IPS-NIHi11 (cell line): ENCODE measurements around the gene KDM4B.
"Not testable (repeated sequence)": the region's sequence is repeated elsewhere in the genome, so short reads cannot be mapped to it uniquely, and the experiment has no call there.

Source experiments
- DNase-seq: peaks from one replicate; pipeline ENCODE4 v3.0.0; 2012; ENCODE audit warnings: mixed read lengths, low spot score

The KDM4B gene

GRCh38 chr19:5150902-5151741, 182.2 kb downstream of the KDM4B start:
- DNase-seq: peak; percentile 60

GRCh38 chr19:5152013-5152763, 183.3 kb downstream of the KDM4B start:
- no peak for DNase-seq

- no peak for DNase-seq
These were observed 184.0 kb downstream of the KDM4B start for GRCh38 chr19:5152767-5153532.

GRCh38 chr19:5153601-5154128, 184.8 kb downstream of the KDM4B start:
- no peak for DNase-seq

- DNase-seq: peak; percentile 84
These were observed 185.4 kb downstream of the KDM4B start for GRCh38 chr19:5154129-5154798.

GRCh38 chr19:5154799-5155426, 186.0 kb downstream of the KDM4B start:
- DNase-seq: no peak

GRCh38 chr19:5155586-5156210, 186.8 kb downstream of the KDM4B start:
- no peak for DNase-seq

GRCh38 chr19:5156231-5156986, 187.5 kb downstream of the KDM4B start:
- DNase-seq: no peak

GRCh38 chr19:5157186-5157585, 188.3 kb downstream of the KDM4B start:
- DNase-seq: no peak

- DNase-seq: not testable (repeated sequence)
These were observed 189.7 kb downstream of the KDM4B start for GRCh38 chr19:5158549-5159134.

GRCh38 chr19:5160158-5160795, 191.4 kb downstream of the KDM4B start:
- not testable (repeated sequence) for DNase-seq

- DNase-seq: not testable (repeated sequence)
These were observed 196.2 kb downstream of the KDM4B start for GRCh38 chr19:5164845-5165696.

- DNase-seq: no peak
These were observed 196.7 kb downstream of the KDM4B start for GRCh38 chr19:5165697-5166019.

- DNase-seq: no peak
These were observed 197.3 kb downstream of the KDM4B start for GRCh38 chr19:5166262-5166661.

GRCh38 chr19:5170329-5170745, 201.4 kb downstream of the KDM4B start:
- DNase-seq: peak; percentile 58

GRCh38 chr19:5171711-5172110, 202.8 kb downstream of the KDM4B start:
- no peak for DNase-seq

GRCh38 chr19:5172859-5173630, 204.1 kb downstream of the KDM4B start:
- DNase-seq: no peak
